ENCODE measurements around the gene IKBKG. TPM values are rescaled to one million over a fixed set of nuclear protein-coding genes. Genes with fewer than 3 reads are reported as not detected.
A peak's percentile ranks its signal among the peaks of the same experiment; 100 is the strongest.

IKBKG gene
- total and polyA plus RNA-seq, 2 of the 13 experiments (the other 11 are each of a cell fraction or from before 2014, with no cell fraction given), result 30.6 to 44.3 TPM

- no peak for TF ChIP-seq ZNF646 (CRISPR knock-in tag; IDR thresholded peaks at IDR 0.05)
- peak; percentile 87 for TF ChIP-seq KAT8 (CRISPR knock-in tag; IDR thresholded peaks at IDR 0.05)
- peak; percentile 44; the same call in 1 of the 2 replicates for TF ChIP-seq ZBTB25 (CRISPR knock-in tag; IDR thresholded peaks at IDR 0.05)
- TF ChIP-seq HNF1A (IDR thresholded peaks at IDR 0.05; ENCODE audit: low read depth), result no peak
- peak; percentile 52; the same call in 1 of the 2 replicates for TF ChIP-seq HNF1A (CRISPR knock-in tag; IDR thresholded peaks at IDR 0.05; ENCODE audit: borderline replicate concordance)
- no peak for TF ChIP-seq ZBTB2 (CRISPR knock-in tag; IDR thresholded peaks at IDR 0.05; ENCODE audit: low read depth)
- TF ChIP-seq MAF1 (CRISPR knock-in tag; IDR thresholded peaks at IDR 0.05; ENCODE audit: borderline replicate concordance), result 0 out of 2 replicates have a peak, but pooled peaks have one; percentile 34
- no peak for TF ChIP-seq ZIK1 (CRISPR knock-in tag; IDR thresholded peaks at IDR 0.05; ENCODE audit: borderline replicate concordance, low read depth)
- TF ChIP-seq TRIM24 (CRISPR knock-in tag; IDR thresholded peaks at IDR 0.05), result no peak
- TF ChIP-seq ZBED4 (CRISPR knock-in tag; IDR thresholded peaks at IDR 0.05; ENCODE audit: borderline replicate concordance), result no peak
Observed at GRCh38 chrX:154547245-154548027, at the start of gene IKBKG (continued).
